ENCODE data around the gene P2RY14.

P2RY14 gene

GRCh38 chr3:151182349-151183079 is 95.8 kb downstream of the P2RY14 start:
- POLR2A ChIA-PET, result no interaction called here
- H3K9me3 ChIP-seq (ENCODE audit: control insufficient read depth, insufficient read depth, low read depth, low read length), result no peaks in the 10 kb centered on the region
- no peak overlapping the region for H3K27ac ChIP-seq (ENCODE audit: extremely low read depth, low read depth, low read length)
- no peak overlapping the region for H3K4me3 ChIP-seq (ENCODE audit: low read depth, low read length)
- no peak for TF ChIP-seq ZNF585B (tag by site-specific recombination; IDR thresholded peaks at IDR 0.05)
- no peak for TF ChIP-seq GLIS2 (tag by site-specific recombination; IDR thresholded peaks at IDR 0.05)
- TF ChIP-seq GFI1B (tag by site-specific recombination; IDR thresholded peaks at IDR 0.05), result no peak
- no peak for TF ChIP-seq MYNN (tag by site-specific recombination; IDR thresholded peaks at IDR 0.05; ENCODE audit: borderline replicate concordance)
- TF ChIP-seq, protein P1, sequence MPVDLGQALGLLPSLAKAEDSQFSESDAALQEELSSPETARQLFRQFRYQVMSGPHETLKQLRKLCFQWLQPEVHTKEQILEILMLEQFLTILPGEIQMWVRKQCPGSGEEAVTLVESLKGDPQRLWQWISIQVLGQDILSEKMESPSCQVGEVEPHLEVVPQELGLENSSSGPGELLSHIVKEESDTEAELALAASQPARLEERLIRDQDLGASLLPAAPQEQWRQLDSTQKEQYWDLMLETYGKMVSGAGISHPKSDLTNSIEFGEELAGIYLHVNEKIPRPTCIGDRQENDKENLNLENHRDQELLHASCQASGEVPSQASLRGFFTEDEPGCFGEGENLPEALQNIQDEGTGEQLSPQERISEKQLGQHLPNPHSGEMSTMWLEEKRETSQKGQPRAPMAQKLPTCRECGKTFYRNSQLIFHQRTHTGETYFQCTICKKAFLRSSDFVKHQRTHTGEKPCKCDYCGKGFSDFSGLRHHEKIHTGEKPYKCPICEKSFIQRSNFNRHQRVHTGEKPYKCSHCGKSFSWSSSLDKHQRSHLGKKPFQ (tag by site-specific recombination; IDR thresholded peaks at IDR 0.05), result no peak
- TF ChIP-seq ZNF354C (tag by site-specific recombination; IDR thresholded peaks at IDR 0.05; ENCODE audit: borderline replicate concordance, low read depth), result no peak
- no peak for TF ChIP-seq OVOL3 (tag by site-specific recombination; IDR thresholded peaks at IDR 0.05)
- no peak for TF ChIP-seq ZNF266 (tag by site-specific recombination; IDR thresholded peaks at IDR 0.05; ENCODE audit: low read depth)
- TF ChIP-seq ZXDB (tag by site-specific recombination; IDR thresholded peaks at IDR 0.05), result no peak
- no peak for TF ChIP-seq GLIS1 (tag by site-specific recombination; IDR thresholded peaks at IDR 0.05)
- TF ChIP-seq MZF1 (tag by site-specific recombination; IDR thresholded peaks at IDR 0.05; ENCODE audit: borderline replicate concordance), result no peak
- TF ChIP-seq, protein P2, sequence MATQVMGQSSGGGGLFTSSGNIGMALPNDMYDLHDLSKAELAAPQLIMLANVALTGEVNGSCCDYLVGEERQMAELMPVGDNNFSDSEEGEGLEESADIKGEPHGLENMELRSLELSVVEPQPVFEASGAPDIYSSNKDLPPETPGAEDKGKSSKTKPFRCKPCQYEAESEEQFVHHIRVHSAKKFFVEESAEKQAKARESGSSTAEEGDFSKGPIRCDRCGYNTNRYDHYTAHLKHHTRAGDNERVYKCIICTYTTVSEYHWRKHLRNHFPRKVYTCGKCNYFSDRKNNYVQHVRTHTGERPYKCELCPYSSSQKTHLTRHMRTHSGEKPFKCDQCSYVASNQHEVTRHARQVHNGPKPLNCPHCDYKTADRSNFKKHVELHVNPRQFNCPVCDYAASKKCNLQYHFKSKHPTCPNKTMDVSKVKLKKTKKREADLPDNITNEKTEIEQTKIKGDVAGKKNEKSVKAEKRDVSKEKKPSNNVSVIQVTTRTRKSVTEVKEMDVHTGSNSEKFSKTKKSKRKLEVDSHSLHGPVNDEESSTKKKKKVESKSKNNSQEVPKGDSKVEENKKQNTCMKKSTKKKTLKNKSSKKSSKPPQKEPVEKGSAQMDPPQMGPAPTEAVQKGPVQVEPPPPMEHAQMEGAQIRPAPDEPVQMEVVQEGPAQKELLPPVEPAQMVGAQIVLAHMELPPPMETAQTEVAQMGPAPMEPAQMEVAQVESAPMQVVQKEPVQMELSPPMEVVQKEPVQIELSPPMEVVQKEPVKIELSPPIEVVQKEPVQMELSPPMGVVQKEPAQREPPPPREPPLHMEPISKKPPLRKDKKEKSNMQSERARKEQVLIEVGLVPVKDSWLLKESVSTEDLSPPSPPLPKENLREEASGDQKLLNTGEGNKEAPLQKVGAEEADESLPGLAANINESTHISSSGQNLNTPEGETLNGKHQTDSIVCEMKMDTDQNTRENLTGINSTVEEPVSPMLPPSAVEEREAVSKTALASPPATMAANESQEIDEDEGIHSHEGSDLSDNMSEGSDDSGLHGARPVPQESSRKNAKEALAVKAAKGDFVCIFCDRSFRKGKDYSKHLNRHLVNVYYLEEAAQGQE (tag by site-specific recombination; IDR thresholded peaks at IDR 0.05), result no peak
- no peak for TF ChIP-seq ZNF391 (tag by site-specific recombination; IDR thresholded peaks at IDR 0.05; ENCODE audit: borderline replicate concordance, low read depth)
- TF ChIP-seq ZNF624 (tag by site-specific recombination; IDR thresholded peaks at IDR 0.05), result no peak
- TF ChIP-seq ZSCAN5A (tag by site-specific recombination; IDR thresholded peaks at IDR 0.05), result no peak
- no peak for TF ChIP-seq ZNF19 (tag by site-specific recombination; IDR thresholded peaks at IDR 0.05; ENCODE audit: low read depth)
- TF ChIP-seq, protein P3, sequence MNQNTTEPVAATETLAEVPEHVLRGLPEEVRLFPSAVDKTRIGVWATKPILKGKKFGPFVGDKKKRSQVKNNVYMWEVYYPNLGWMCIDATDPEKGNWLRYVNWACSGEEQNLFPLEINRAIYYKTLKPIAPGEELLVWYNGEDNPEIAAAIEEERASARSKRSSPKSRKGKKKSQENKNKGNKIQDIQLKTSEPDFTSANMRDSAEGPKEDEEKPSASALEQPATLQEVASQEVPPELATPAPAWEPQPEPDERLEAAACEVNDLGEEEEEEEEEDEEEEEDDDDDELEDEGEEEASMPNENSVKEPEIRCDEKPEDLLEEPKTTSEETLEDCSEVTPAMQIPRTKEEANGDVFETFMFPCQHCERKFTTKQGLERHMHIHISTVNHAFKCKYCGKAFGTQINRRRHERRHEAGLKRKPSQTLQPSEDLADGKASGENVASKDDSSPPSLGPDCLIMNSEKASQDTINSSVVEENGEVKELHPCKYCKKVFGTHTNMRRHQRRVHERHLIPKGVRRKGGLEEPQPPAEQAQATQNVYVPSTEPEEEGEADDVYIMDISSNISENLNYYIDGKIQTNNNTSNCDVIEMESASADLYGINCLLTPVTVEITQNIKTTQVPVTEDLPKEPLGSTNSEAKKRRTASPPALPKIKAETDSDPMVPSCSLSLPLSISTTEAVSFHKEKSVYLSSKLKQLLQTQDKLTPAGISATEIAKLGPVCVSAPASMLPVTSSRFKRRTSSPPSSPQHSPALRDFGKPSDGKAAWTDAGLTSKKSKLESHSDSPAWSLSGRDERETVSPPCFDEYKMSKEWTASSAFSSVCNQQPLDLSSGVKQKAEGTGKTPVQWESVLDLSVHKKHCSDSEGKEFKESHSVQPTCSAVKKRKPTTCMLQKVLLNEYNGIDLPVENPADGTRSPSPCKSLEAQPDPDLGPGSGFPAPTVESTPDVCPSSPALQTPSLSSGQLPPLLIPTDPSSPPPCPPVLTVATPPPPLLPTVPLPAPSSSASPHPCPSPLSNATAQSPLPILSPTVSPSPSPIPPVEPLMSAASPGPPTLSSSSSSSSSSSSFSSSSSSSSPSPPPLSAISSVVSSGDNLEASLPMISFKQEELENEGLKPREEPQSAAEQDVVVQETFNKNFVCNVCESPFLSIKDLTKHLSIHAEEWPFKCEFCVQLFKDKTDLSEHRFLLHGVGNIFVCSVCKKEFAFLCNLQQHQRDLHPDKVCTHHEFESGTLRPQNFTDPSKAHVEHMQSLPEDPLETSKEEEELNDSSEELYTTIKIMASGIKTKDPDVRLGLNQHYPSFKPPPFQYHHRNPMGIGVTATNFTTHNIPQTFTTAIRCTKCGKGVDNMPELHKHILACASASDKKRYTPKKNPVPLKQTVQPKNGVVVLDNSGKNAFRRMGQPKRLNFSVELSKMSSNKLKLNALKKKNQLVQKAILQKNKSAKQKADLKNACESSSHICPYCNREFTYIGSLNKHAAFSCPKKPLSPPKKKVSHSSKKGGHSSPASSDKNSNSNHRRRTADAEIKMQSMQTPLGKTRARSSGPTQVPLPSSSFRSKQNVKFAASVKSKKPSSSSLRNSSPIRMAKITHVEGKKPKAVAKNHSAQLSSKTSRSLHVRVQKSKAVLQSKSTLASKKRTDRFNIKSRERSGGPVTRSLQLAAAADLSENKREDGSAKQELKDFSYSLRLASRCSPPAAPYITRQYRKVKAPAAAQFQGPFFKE (tag by site-specific recombination; IDR thresholded peaks at IDR 0.05; ENCODE audit: borderline replicate concordance), result no peak
- no peak for TF ChIP-seq GLI4 (tag by site-specific recombination; IDR thresholded peaks at IDR 0.05)
- CTCF ChIA-PET, result interaction anchor here (1.4 kb wide), 1 partner anchor 15 kb away, joined by 5 read pairs; no protein-coding TSS in a partner anchor
- peaks cover 0 to 10% of the 10 kb centered on the region in 2 experiments; a peak in 1 of 3 replicates for H3K36me3 ChIP-seq (ENCODE audit: control insufficient read depth in 2 of 2, insufficient read depth in 1 of 2, low read length in 2 of 2)
- H3K4me1 ChIP-seq (ENCODE audit: control insufficient read depth, insufficient read depth, low read length), result 0 out of 2 replicates have a peak, but pooled peaks cover 3% of the 10 kb centered on the region
